Small intestine (tissue), 7 donors: Measurements from ENCODE around the gene SF3B1. TPM values are rescaled to one million over a fixed set of nuclear protein-coding genes. Genes with fewer than 3 reads are reported as not detected.

ENCODE experiments used
- DNase-seq, 2 donors: peaks; one replicate each; pipeline versions ENCODE4 v3.0.0 to v3.0.0-alpha.2; 2013
- FAIRE-seq: peaks from 2 replicates; lab custom pipeline; 2012; peaks lifted over from hg19 to GRCh38; lab: Jason Lieb, UNC
- H3K27ac ChIP-seq, 3 donors: one replicate each; pipeline ENCODE4 v1.5.1; 2013; ENCODE audit warnings: low read length in 2 of 3, mild to moderate bottlenecking in 2 of 3, control low read depth in 1 of 3, inconsistent platforms in 1 of 3, low read depth in 1 of 3, moderate library complexity in 1 of 3
- H3K27me3 ChIP-seq, 3 donors: one replicate each; pipeline ENCODE4 v1.6.1; 2013; ENCODE audit warnings: low read length in 3 of 3, inconsistent platforms in 1 of 3; ENCODE audit not compliant: control insufficient read depth in 3 of 3, insufficient read depth in 3 of 3
- H3K36me3 ChIP-seq, 3 donors: one replicate each; pipeline ENCODE4 v1.6.1; 2013; ENCODE audit warnings: low read length in 3 of 3, inconsistent platforms in 1 of 3, low read depth in 1 of 3, mild to moderate bottlenecking in 1 of 3, moderate library complexity in 1 of 3; ENCODE audit not compliant: control insufficient read depth in 3 of 3, insufficient read depth in 2 of 3
- H3K4me1 ChIP-seq, 3 donors: one replicate each; pipeline ENCODE4 v1.6.1; 2013; ENCODE audit warnings: low read length in 2 of 3, inconsistent platforms in 1 of 3, low read depth in 1 of 3, mild to moderate bottlenecking in 1 of 3, moderate library complexity in 1 of 3; ENCODE audit not compliant: control insufficient read depth in 3 of 3, insufficient read depth in 2 of 3
- H3K4me3 ChIP-seq, 3 donors: one replicate each; pipeline ENCODE4 v1.5.1; 2013; ENCODE audit warnings: low read length in 3 of 3, control low read depth in 1 of 3, inconsistent platforms in 1 of 3, low read depth in 1 of 3, mild to moderate bottlenecking in 1 of 3, moderate library complexity in 1 of 3
- H3K9me3 ChIP-seq, 2 donors: one replicate each; pipeline ENCODE4 v1.6.1; 2013; ENCODE audit warnings: low read depth in 1 of 2, low read length in 1 of 2; ENCODE audit not compliant: control insufficient read depth in 2 of 2, insufficient read depth in 1 of 2
- WGBS, 3 donors: extraction: QIAGEN DNeasy Blood & Tissue Kit; methylation state at CpG; one replicate each; pipeline ENCODE4 v1.1.7; 2013; 5-methylcytosine and 5-hydroxymethylcytosine counted together
- polyA plus RNA-seq, 4 donors: library from polyadenylated mRNA; stranded (reverse) in 3 of 4; unstranded in 1 of 4; fragments of 200-250 nt in 3 of 4; fragments of 120-200 nt in 1 of 4; gene quantifications; one replicate each; pipeline versions ENCODE4 v1.2.1 to v1.2.3, GENCODE V29; 2013
- donor health status: healthy with polysubstance abuse.
- donor health status: control.
- donor health status: control.
- donor health status: Bipolar disorder and iron deficiency.
- donor health status: healthy.

The SF3B1 gene
- polyA plus RNA-seq, 4 donors = 108 to 329 (median 176) TPM

GRCh38 chr2:197464175-197464574 is 29.3 kb upstream of the SF3B1 start:
- 74 to 93% (median 83%) methylated on average over 1 of the region's 1 CpG for WGBS, 3 donors
- Histone ChIP-seq H3K4me1 (peaks cover 0 to 8% (median 2%) of the 10 kb centered on the region in 3 donors), H3K36me3 (peaks cover 9 to 46% (median 13%) of the 10 kb centered on the region in 3 donors), H3K9me3 (no peaks in the 10 kb centered on the region), H3K4me3 (no peak overlapping the region), H3K27me3 (no peaks in the 10 kb centered on the region), H3K27ac (no peak overlapping the region)
- DNase-seq (no peak), FAIRE-seq (no peak)

GRCh38 chr2:197461057-197461456 is 26.2 kb upstream of the SF3B1 start:
- Histone ChIP-seq H3K27ac (peak overlapping the region; percentile 8 to 60 (median 52)), H3K27me3 (no peaks in the 10 kb centered on the region), H3K4me1 (peaks cover 0 to 8% (median 4%) of the 10 kb centered on the region in 3 donors), H3K36me3 (peaks cover 9 to 30% (median 11%) of the 10 kb centered on the region in 3 donors), H3K9me3 (no peaks in the 10 kb centered on the region), H3K4me3 (no peak overlapping the region)
- WGBS, 3 donors = 31 to 75% (median 63%) methylated on average over 2 of the region's 2 CpGs
- no peak for FAIRE-seq
- peak; percentile 57 to 86 for DNase-seq

GRCh38 chr2:197460649-197461048 is 25.8 kb upstream of the SF3B1 start:
- WGBS, 3 donors = 39 to 70% (median 64%) methylated on average over 4 of the region's 4 CpGs
- H3K27ac ChIP-seq = peak overlapping the region in 2 of 3 donors; percentile 52 to 60

GRCh38 chr2:197455428-197455827 is 20.6 kb upstream of the SF3B1 start:
- H3K36me3 ChIP-seq = peaks cover 0 to 6% (median 2%) of the 10 kb centered on the region in 3 donors
- H3K27me3 ChIP-seq = no peaks in the 10 kb centered on the region
- DNase-seq (no peak), FAIRE-seq (no peak)
- H3K4me3 ChIP-seq = no peak overlapping the region
- H3K27ac ChIP-seq = no peak overlapping the region
- H3K9me3 ChIP-seq = no peaks in the 10 kb centered on the region
- WGBS, 3 donors = 100% methylated on average over 1 of the region's 1 CpG
- H3K4me1 ChIP-seq = peaks cover 4 to 7% (median 6%) of the 10 kb centered on the region in 3 donors

More at GRCh38 chr2:197460649-197461048, 25.8 kb upstream of the SF3B1 start:
- Histone ChIP-seq H3K4me1 (peaks cover 0 to 8% (median 4%) of the 10 kb centered on the region in 3 donors), H3K27me3 (no peaks in the 10 kb centered on the region), H3K4me3 (no peak overlapping the region), H3K36me3 (peaks cover 9 to 28% (median 10%) of the 10 kb centered on the region in 3 donors), H3K9me3 (no peaks in the 10 kb centered on the region)
- FAIRE-seq (no peak), DNase-seq (peak; percentile 34 to 36)

- Histone ChIP-seq H3K4me1 (peaks cover 4 to 7% (median 6%) of the 10 kb centered on the region in 3 donors), H3K27ac (no peak overlapping the region), H3K9me3 (no peaks in the 10 kb centered on the region), H3K36me3 (peaks cover 0 to 3% (median under 1%) of the 10 kb centered on the region in 3 donors), H3K27me3 (no peaks in the 10 kb centered on the region), H3K4me3 (peak overlapping the region in 1 of 3 donors; percentile 78)
- WGBS, 3 donors = 57 to 74% (median 72%) methylated on average over 2 of the region's 2 CpGs
- no peak for FAIRE-seq
- DNase-seq = no peak
Measured at GRCh38 chr2:197454923-197455322, 20.1 kb upstream of the SF3B1 start.

GRCh38 chr2:197453914-197454398 is 19.1 kb upstream of the SF3B1 start:
- WGBS, 3 donors = 0 to 1% (median 0%) methylated on average over 11 of the region's 11 CpGs
- FAIRE-seq = no peak
- Histone ChIP-seq H3K4me1 (peaks cover 0 to 7% (median 6%) of the 10 kb centered on the region in 3 donors), H3K27ac (peak overlapping the region; percentile 97 to 99 (median 98)), H3K4me3 (peak overlapping the region; percentile 69 to 80 (median 78)), H3K36me3 (no peaks in the 10 kb centered on the region), H3K27me3 (no peaks in the 10 kb centered on the region), H3K9me3 (no peaks in the 10 kb centered on the region)
- no peak for DNase-seq

- Histone ChIP-seq H3K9me3 (no peaks in the 10 kb centered on the region), H3K27ac (peak within 1 kb of the TSS; percentile 97 to 99 (median 98)), H3K36me3 (no peaks in the 10 kb centered on the region), H3K4me1 (peaks cover 0 to 7% (median 6%) of the 10 kb centered on the region in 3 donors), H3K27me3 (no peaks in the 10 kb centered on the region), H3K4me3 (peak within 1 kb of the TSS; percentile 69 to 80 (median 78))
- DNase-seq (peak; percentile 99 to 100), FAIRE-seq (peak; percentile 26)
- 0% methylated on average over 63 to 70 of the region's 70 CpGs for WGBS, 3 donors
Measured at GRCh38 chr2:197453123-197453913, 18.5 kb upstream of the SF3B1 start, which contains the start of gene COQ10B. COQ10B (plus strand) TSS chr2:197453552; CDS start chr2:197453561, 9 bp downstream.

GRCh38 chr2:197452754-197453122 is 17.9 kb upstream of the SF3B1 start:
- Histone ChIP-seq H3K4me1 (peaks cover 0 to 7% (median 6%) of the 10 kb centered on the region in 3 donors), H3K27me3 (no peaks in the 10 kb centered on the region), H3K27ac (peak overlapping the region; percentile 86 to 99 (median 93)), H3K9me3 (no peaks in the 10 kb centered on the region), H3K4me3 (peak overlapping the region; percentile 21 to 78 (median 64)), H3K36me3 (no peaks in the 10 kb centered on the region)
- FAIRE-seq = no peak
- WGBS, 3 donors = 0 to 3% (median 3%) methylated on average over 11 of the region's 11 CpGs
- DNase-seq = no peak
